Lower leg skin (tissue), 4 donors: ENCODE results near the gene ICE1. TPM values are rescaled to one million over a fixed set of nuclear protein-coding genes. Genes with fewer than 3 reads are reported as not detected.

Experiments used
- DNase-seq, 2 donors: peaks; one replicate each; pipeline ENCODE4 v3.0.0-alpha.2; 2019; ENCODE audit warnings: low spot score in 2 of 2
- H3K4me3 ChIP-seq: fragments of 200-600 bp; sonication (generic); 2 replicates; pipeline ENCODE4 v1.5.1; 2017; ENCODE audit warnings: mild to moderate bottlenecking, low read depth; ENCODE audit not compliant: poor library complexity, severe bottlenecking
- CTCF ChIP-seq, 3 donors: fragments of 450-650 bp; IDR thresholded peaks; one replicate each; pipeline ENCODE4 v1.5.1; 2016; ENCODE audit warnings: antibody characterized with exemption in 3 of 3, mild to moderate bottlenecking in 3 of 3, moderate library complexity in 2 of 3
- POLR2A ChIP-seq, 2 donors: fragments of 450-650 bp; IDR thresholded peaks; one replicate each; pipeline ENCODE4 v1.6.1; 2016 to 2017; ENCODE audit warnings: antibody characterized with exemption in 2 of 2, mild to moderate bottlenecking in 1 of 2, moderate library complexity in 1 of 2
- WGBS, 2 donors: methylation state at CpG; one replicate each; pipeline ENCODE4 v1.1.5; 2018; 5-methylcytosine and 5-hydroxymethylcytosine counted together
- intact Hi-C: fragments of 100-400 bp; cut with DNase I; formaldehyde crosslinking; loops from one replicate; pipeline ENCODE4 v1.15.0; 2023; ENCODE audit warnings: low total_unique reads
- total RNA-seq, 4 donors: library from RNA; depleted of rRNA; stranded (reverse); fragments of >200 nt; gene quantifications; one replicate each; pipeline ENCODE4 v1.1.0, GENCODE V29; 2016

Gene ICE1
- total RNA-seq, 4 donors from 2014 or later, result 15.3 to 20.2 (median 19.1) TPM

GRCh38 chr5:5522336-5522735 is 99.9 kb downstream of the ICE1 start:
- no peak overlapping the region for H3K4me3 ChIP-seq
- no peak for TF ChIP-seq POLR2A (IDR thresholded peaks at IDR 0.05)
- TF ChIP-seq CTCF (IDR thresholded peaks at IDR 0.05), result no peak
- no peak for DNase-seq
- WGBS, 2 donors, result 60 to 73% methylated on average over 2 of the region's 2 CpGs
- intact Hi-C loops, result no loop called here

GRCh38 chr5:5523066-5523505 is 100.6 kb downstream of the ICE1 start:
- 85 to 87% methylated on average over 6 of the region's 6 CpGs for WGBS, 2 donors
- intact Hi-C loops, result no loop called here
- H3K4me3 ChIP-seq, result no peak overlapping the region
- TF ChIP-seq CTCF (IDR thresholded peaks at IDR 0.05) (no peak), POLR2A (IDR thresholded peaks at IDR 0.05) (no peak)
- DNase-seq, result no peak

GRCh38 chr5:5524327-5524726 is 101.8 kb downstream of the ICE1 start:
- intact Hi-C loops, result no loop called here
- 70 to 80% methylated on average over 3 of the region's 3 CpGs for WGBS, 2 donors
- no peak for TF ChIP-seq POLR2A (IDR thresholded peaks at IDR 0.05)
- TF ChIP-seq CTCF (IDR thresholded peaks at IDR 0.05), result no peak
- DNase-seq, result no peak
- no peak overlapping the region for H3K4me3 ChIP-seq

GRCh38 chr5:5531371-5531770 is 108.9 kb downstream of the ICE1 start:
- no peak overlapping the region for H3K4me3 ChIP-seq
- 62 to 69% methylated on average over 5 of the region's 5 CpGs for WGBS, 2 donors
- TF ChIP-seq CTCF (IDR thresholded peaks at IDR 0.05) (no peak), POLR2A (IDR thresholded peaks at IDR 0.05) (no peak)
- intact Hi-C loops, result no loop called here
- DNase-seq, result no peak

- no peak overlapping the region for H3K4me3 ChIP-seq
- 79 to 85% methylated on average over 13 of the region's 13 CpGs for WGBS, 2 donors
- TF ChIP-seq POLR2A (IDR thresholded peaks at IDR 0.05), result no peak
- TF ChIP-seq CTCF (IDR thresholded peaks at IDR 0.05), result no peak
- intact Hi-C loops, result no loop called here
- DNase-seq, result no peak
Measured at GRCh38 chr5:5532306-5533076, 110.0 kb downstream of the ICE1 start.

GRCh38 chr5:5533927-5534326 is 111.5 kb downstream of the ICE1 start:
- DNase-seq, result no peak
- TF ChIP-seq POLR2A (IDR thresholded peaks at IDR 0.05) (no peak), CTCF (IDR thresholded peaks at IDR 0.05) (no peak)
- no peak overlapping the region for H3K4me3 ChIP-seq
- intact Hi-C loops, result no loop called here
- WGBS, 2 donors, result 63 to 82% methylated on average over 5 to 9 of the region's 9 CpGs
